ENCODE results near the gene MOXD1.
"Not testable (repeated sequence)": the region's sequence is repeated elsewhere in the genome, so short reads cannot be mapped to it uniquely, and the experiment has no call there.

MOXD1 gene

GRCh38 chr6:132275066-132275970, 126.0 kb downstream of the MOXD1 start:
- DNase-seq = no peak

- DNase-seq = no peak
These were observed 128.5 kb downstream of the MOXD1 start for GRCh38 chr6:132272776-132273175.

- DNase-seq = no peak
These were observed 130.4 kb downstream of the MOXD1 start for GRCh38 chr6:132270726-132271402.

GRCh38 chr6:132268666-132269065, 132.6 kb downstream of the MOXD1 start:
- DNase-seq = not testable (repeated sequence)

GRCh38 chr6:132268209-132268608, 133.1 kb downstream of the MOXD1 start:
- DNase-seq = no peak

- no peak for DNase-seq
These were observed 135.7 kb downstream of the MOXD1 start for GRCh38 chr6:132265451-132266097.

- no peak for DNase-seq
These were observed 137.2 kb downstream of the MOXD1 start for GRCh38 chr6:132264021-132264500.

- no peak for DNase-seq
These were observed 139.9 kb downstream of the MOXD1 start for GRCh38 chr6:132261354-132261753.

- DNase-seq = no peak
These were observed 142.2 kb downstream of the MOXD1 start for GRCh38 chr6:132259070-132259469.

- DNase-seq = no peak
These were observed 143.7 kb downstream of the MOXD1 start for GRCh38 chr6:132257561-132257960.

- no peak for DNase-seq
These were observed 144.8 kb downstream of the MOXD1 start for GRCh38 chr6:132256457-132256856.

- DNase-seq = no peak
These were observed 147.4 kb downstream of the MOXD1 start for GRCh38 chr6:132253906-132254305.

- DNase-seq = no peak
These were observed 148.1 kb downstream of the MOXD1 start for GRCh38 chr6:132253211-132253610.

GRCh38 chr6:132252113-132252512, 149.2 kb downstream of the MOXD1 start:
- no peak for DNase-seq

GRCh38 chr6:132251711-132252110, 149.6 kb downstream of the MOXD1 start:
- no peak for DNase-seq

GRCh38 chr6:132247381-132248159, 153.7 kb downstream of the MOXD1 start:
- no peak for DNase-seq

- DNase-seq = no peak
These were observed 154.5 kb downstream of the MOXD1 start for GRCh38 chr6:132246632-132247270.

GRCh38 chr6:132246120-132246617, 155.1 kb downstream of the MOXD1 start:
- no peak for DNase-seq

Measured in stimulated activated CD4-positive, alpha-beta T cell treated with anti-CD3 and anti-CD28 coated beads, Interleukin-4, amount 100 ng/mL, for 1 hour (primary cell).